WTC11 (cell line): ENCODE data around the gene TMEM52. TPM values are rescaled to one million over a fixed set of nuclear protein-coding genes. Genes with fewer than 3 reads are reported as not detected.

Experiments
- ATAC-seq: fragments of 200-7000 bp; cut with Tn5 transposase; 2 replicates; pipeline ENCODE4 v1.10.0; 2021; ENCODE audit warnings: mild to moderate bottlenecking, moderate library complexity
- CTCF ChIA-PET: fragments of 300-600 bp; sonication (Branson Sonifier 250); formaldehyde crosslinking; loops from one replicate; lab custom pipeline; 2021; ENCODE audit warnings: antibody characterized with exemption; lab: Charles Lee
- POLR2A ChIA-PET: fragments of 350-600 bp; sonication (Branson Sonifier 250); formaldehyde crosslinking; loops from one replicate; lab custom pipeline; 2021; ENCODE audit warnings: antibody characterized with exemption; lab: Charles Lee
- DNase-seq: peaks from one replicate; pipeline ENCODE4 v3.0.0; 2021; ENCODE audit warnings: low spot score
- H3K27ac Mint-ChIP-seq: 2 replicates; pipeline ENCODE4 v1.8.0; 2021; ENCODE audit warnings: mixed read lengths
- H3K27me3 Mint-ChIP-seq: 2 replicates; pipeline ENCODE4 v1.8.0; 2021; ENCODE audit warnings: low read depth, mild to moderate bottlenecking, moderate library complexity, mixed read lengths
- H3K36me3 Mint-ChIP-seq: 2 replicates; pipeline ENCODE4 v1.8.0; 2021; ENCODE audit warnings: mixed read lengths
- H3K4me1 Mint-ChIP-seq: 2 replicates; pipeline ENCODE4 v1.8.0; 2022; ENCODE audit warnings: mixed read lengths
- H3K4me3 Mint-ChIP-seq: 2 replicates; pipeline ENCODE4 v1.8.0; 2021; ENCODE audit warnings: mild to moderate bottlenecking, moderate library complexity, mixed read lengths
- H3K9me3 Mint-ChIP-seq: 2 replicates; pipeline ENCODE4 v1.8.0; 2021; ENCODE audit warnings: mixed read lengths
- ATF1 ChIP-seq: sonication (generic); formaldehyde crosslinking; IDR thresholded peaks from 2 replicates; pipeline ENCODE4 v1.8.1; 2023; ENCODE audit warnings: mild to moderate bottlenecking, moderate library complexity, missing genetic modification reagents
- CREM ChIP-seq: sonication (generic); formaldehyde crosslinking; IDR thresholded peaks from 2 replicates; pipeline ENCODE4 v1.8.1; 2022; ENCODE audit warnings: mild to moderate bottlenecking, missing genetic modification reagents, moderate library complexity
- EMX1 ChIP-seq: fragments of 250-450 bp; sonication (Bioruptor Pico); IDR thresholded peaks from 2 replicates; pipeline ENCODE4 v1.8.0; 2021; ENCODE audit warnings: mild to moderate bottlenecking
- ESRRA ChIP-seq: sonication (generic); formaldehyde crosslinking; IDR thresholded peaks from 2 replicates; pipeline ENCODE4 v1.8.1; 2022; ENCODE audit warnings: mild to moderate bottlenecking, missing genetic modification reagents, borderline replicate concordance
- FOXK1 ChIP-seq: sonication (generic); formaldehyde crosslinking; IDR thresholded peaks from 2 replicates; pipeline ENCODE4 v1.8.0; 2022; ENCODE audit warnings: mild to moderate bottlenecking, moderate library complexity, missing genetic modification reagents
- HMGXB4 ChIP-seq: sonication (generic); formaldehyde crosslinking; IDR thresholded peaks from 2 replicates; pipeline ENCODE4 v1.8.1; 2023; ENCODE audit warnings: mild to moderate bottlenecking, moderate library complexity, missing genetic modification reagents
- KAT7 ChIP-seq: sonication (generic); formaldehyde crosslinking; IDR thresholded peaks from 2 replicates; pipeline ENCODE4 v1.8.1; 2023; ENCODE audit warnings: missing genetic modification reagents, mild to moderate bottlenecking, borderline replicate concordance
- NR2C2 ChIP-seq: sonication (generic); formaldehyde crosslinking; IDR thresholded peaks from 2 replicates; pipeline ENCODE4 v1.8.0; 2022; ENCODE audit warnings: mild to moderate bottlenecking, missing genetic modification reagents
- TEAD1 ChIP-seq: sonication (generic); formaldehyde crosslinking; IDR thresholded peaks from 2 replicates; pipeline ENCODE4 v1.8.0; 2022; ENCODE audit warnings: mild to moderate bottlenecking, missing genetic modification reagents
- TEAD4 ChIP-seq: sonication (generic); formaldehyde crosslinking; IDR thresholded peaks from 2 replicates; pipeline ENCODE4 v1.8.0; 2022; ENCODE audit warnings: mild to moderate bottlenecking, missing genetic modification reagents
- ZMAT4 ChIP-seq: fragments of 250-450 bp; sonication (Bioruptor Pico); IDR thresholded peaks from 2 replicates; pipeline ENCODE4 v1.9.0; 2021; ENCODE audit warnings: mild to moderate bottlenecking
- ZNF317 ChIP-seq: sonication (generic); formaldehyde crosslinking; IDR thresholded peaks from 2 replicates; pipeline ENCODE4 v1.8.1; 2023; ENCODE audit warnings: low read depth, mild to moderate bottlenecking, moderate library complexity, missing genetic modification reagents, borderline replicate concordance
- total RNA-seq: library from RNA; stranded (reverse); gene quantifications from 3 replicates; pipeline ENCODE4 v1.2.3, GENCODE V29; 2021
- TF ChIP-seq, protein P1 (sequence below): sonication (generic); formaldehyde crosslinking; IDR thresholded peaks from 2 replicates; pipeline ENCODE4 v1.8.0; 2023; ENCODE audit warnings: mild to moderate bottlenecking, missing genetic modification reagents
- TF ChIP-seq, protein P2 (sequence below): fragments of 250-450 bp; sonication (Bioruptor Pico); conservative IDR thresholded peaks from 2 replicates; pipeline ENCODE4 v1.9.0; 2021; ENCODE audit warnings: mild to moderate bottlenecking
- TF ChIP-seq, protein P3 (sequence below): fragments of 250-450 bp; sonication (Bioruptor Pico); IDR thresholded peaks from 2 replicates; pipeline ENCODE4 v1.9.0; 2021; ENCODE audit warnings: moderate library complexity, mild to moderate bottlenecking, inconsistent platforms, borderline replicate concordance
- TF ChIP-seq, protein P4 (sequence below): sonication (generic); formaldehyde crosslinking; IDR thresholded peaks from 2 replicates; pipeline ENCODE4 v1.8.0; 2022; ENCODE audit warnings: mild to moderate bottlenecking, missing genetic modification reagents
- TF ChIP-seq, protein P5 (sequence below): sonication (generic); formaldehyde crosslinking; IDR thresholded peaks from 2 replicates; pipeline ENCODE4 v1.8.1; 2023; ENCODE audit warnings: mild to moderate bottlenecking, missing genetic modification reagents, moderate library complexity
- TF ChIP-seq, protein P6 (sequence below): sonication (generic); formaldehyde crosslinking; IDR thresholded peaks from 2 replicates; pipeline ENCODE4 v1.8.0; 2022; ENCODE audit warnings: missing genetic modification reagents

TMEM52 gene
- total RNA-seq, 1 experiment from 2014 or later, result 21.9 TPM

DNA sequence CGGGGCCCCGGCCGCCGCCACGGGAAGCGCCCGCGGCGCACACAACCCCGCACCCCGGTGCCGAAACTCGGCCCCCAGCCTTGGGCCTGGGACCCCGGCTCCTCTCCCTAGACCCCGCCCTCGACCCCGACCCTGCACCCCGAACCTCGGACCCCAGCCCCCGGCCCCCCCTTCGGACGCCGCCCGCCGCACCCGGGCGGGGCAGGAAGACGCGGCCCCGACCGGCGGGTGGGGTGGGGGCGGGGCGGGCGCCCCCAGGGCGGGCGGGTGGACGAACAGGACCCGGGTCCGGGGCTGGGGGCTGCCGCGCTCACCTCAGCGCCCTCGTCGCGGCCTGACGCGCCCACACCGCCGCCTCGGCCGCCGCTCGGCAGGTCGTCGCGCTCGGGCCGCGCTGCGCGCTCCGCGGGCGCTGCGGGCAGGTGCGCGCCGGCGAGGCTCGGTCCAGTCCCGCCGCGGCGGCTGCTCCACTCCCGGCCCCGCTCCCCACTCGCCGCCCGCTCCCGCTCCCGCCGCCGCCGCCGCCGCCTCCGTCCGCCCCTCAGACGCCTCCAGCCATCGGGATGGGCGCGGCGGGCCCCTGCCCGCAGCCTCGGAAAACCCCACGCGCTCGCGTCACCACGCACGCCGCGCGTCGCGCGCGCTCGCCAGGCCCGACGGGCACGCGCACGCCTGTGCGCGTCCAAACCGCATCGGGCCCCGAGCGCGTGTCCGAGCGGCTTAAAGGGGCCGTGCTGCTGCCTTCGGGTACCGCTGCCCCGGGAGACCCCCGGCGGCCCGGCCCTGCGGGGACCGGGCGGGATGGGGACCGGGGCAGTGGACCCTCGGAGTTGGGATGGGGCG, 28.4 kb downstream of the TMEM52 start, which contains the start of gene GNB1 (continued):
- TF ChIP-seq TEAD4 (CRISPR knock-in tag), result no peak
- peak; percentile 84 for TF ChIP-seq CREM (CRISPR knock-in tag)
- TF ChIP-seq FOXK1 (CRISPR knock-in tag), result peak; percentile 56; the same call in 1 of the 2 replicates
- TF ChIP-seq EMX1 (CRISPR knock-in tag), result no peak
- no peak for TF ChIP-seq NR2C2 (CRISPR knock-in tag)
- TF ChIP-seq TEAD1 (CRISPR knock-in tag), result no peak
- TF ChIP-seq, protein P1, sequence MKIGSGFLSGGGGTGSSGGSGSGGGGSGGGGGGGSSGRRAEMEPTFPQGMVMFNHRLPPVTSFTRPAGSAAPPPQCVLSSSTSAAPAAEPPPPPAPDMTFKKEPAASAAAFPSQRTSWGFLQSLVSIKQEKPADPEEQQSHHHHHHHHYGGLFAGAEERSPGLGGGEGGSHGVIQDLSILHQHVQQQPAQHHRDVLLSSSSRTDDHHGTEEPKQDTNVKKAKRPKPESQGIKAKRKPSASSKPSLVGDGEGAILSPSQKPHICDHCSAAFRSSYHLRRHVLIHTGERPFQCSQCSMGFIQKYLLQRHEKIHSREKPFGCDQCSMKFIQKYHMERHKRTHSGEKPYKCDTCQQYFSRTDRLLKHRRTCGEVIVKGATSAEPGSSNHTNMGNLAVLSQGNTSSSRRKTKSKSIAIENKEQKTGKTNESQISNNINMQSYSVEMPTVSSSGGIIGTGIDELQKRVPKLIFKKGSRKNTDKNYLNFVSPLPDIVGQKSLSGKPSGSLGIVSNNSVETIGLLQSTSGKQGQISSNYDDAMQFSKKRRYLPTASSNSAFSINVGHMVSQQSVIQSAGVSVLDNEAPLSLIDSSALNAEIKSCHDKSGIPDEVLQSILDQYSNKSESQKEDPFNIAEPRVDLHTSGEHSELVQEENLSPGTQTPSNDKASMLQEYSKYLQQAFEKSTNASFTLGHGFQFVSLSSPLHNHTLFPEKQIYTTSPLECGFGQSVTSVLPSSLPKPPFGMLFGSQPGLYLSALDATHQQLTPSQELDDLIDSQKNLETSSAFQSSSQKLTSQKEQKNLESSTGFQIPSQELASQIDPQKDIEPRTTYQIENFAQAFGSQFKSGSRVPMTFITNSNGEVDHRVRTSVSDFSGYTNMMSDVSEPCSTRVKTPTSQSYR (CRISPR knock-in tag), result no peak
- TF ChIP-seq, protein P2, sequence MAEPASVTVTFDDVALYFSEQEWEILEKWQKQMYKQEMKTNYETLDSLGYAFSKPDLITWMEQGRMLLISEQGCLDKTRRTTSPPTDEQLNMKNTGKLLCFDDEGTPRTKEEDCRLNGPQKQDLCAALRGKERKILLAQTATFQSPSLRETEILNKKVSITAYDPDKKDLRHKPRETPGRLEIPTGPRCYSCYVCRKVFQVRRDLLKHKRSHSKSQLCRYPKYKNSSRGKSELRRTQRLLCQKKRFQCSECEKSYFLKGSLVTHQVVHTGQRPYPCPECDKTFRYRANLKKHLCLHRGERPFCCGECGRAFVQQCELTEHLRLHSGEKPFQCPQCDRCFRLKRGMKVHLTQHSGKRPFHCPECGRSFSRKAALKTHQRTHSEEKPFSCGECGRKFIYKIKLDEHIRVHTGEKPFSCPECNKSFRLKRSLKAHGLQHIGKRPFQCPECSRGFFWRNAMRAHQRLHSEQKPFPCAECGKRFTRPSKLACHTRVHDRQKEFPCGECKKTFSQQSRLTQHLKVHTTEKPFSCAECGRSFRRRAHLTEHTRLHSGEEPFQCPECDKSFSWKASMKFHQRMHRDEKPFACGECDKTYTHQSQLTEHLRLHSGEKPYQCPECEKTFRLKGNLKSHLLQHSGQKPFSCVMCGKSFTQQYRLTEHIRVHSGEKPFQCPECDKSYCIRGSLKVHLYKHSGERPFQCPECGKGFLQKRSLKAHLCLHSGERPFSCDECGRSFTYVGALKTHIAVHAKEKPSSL (CRISPR knock-in tag), result no peak
- TF ChIP-seq, protein P3, sequence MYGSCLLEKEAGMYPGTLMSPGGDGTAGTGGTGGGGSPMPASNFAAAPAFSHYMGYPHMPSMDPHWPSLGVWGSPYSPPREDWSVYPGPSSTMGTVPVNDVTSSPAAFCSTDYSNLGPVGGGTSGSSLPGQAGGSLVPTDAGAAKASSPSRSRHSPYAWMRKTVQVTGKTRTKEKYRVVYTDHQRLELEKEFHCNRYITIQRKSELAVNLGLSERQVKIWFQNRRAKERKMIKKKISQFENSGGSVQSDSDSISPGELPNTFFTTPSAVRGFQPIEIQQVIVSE (CRISPR knock-in tag), result no peak
- TF ChIP-seq, protein P4, sequence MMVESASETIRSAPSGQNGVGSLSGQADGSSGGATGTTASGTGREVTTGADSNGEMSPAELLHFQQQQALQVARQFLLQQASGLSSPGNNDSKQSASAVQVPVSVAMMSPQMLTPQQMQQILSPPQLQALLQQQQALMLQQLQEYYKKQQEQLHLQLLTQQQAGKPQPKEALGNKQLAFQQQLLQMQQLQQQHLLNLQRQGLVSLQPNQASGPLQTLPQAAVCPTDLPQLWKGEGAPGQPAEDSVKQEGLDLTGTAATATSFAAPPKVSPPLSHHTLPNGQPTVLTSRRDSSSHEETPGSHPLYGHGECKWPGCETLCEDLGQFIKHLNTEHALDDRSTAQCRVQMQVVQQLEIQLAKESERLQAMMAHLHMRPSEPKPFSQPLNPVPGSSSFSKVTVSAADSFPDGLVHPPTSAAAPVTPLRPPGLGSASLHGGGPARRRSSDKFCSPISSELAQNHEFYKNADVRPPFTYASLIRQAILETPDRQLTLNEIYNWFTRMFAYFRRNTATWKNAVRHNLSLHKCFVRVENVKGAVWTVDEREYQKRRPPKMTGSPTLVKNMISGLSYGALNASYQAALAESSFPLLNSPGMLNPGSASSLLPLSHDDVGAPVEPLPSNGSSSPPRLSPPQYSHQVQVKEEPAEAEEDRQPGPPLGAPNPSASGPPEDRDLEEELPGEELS (CRISPR knock-in tag), result peak; percentile 83
- TF ChIP-seq, protein P5, sequence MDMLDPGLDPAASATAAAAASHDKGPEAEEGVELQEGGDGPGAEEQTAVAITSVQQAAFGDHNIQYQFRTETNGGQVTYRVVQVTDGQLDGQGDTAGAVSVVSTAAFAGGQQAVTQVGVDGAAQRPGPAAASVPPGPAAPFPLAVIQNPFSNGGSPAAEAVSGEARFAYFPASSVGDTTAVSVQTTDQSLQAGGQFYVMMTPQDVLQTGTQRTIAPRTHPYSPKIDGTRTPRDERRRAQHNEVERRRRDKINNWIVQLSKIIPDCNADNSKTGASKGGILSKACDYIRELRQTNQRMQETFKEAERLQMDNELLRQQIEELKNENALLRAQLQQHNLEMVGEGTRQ, result 0 out of 2 replicates have a peak, but pooled peaks have one; percentile 34
- TF ChIP-seq ZMAT4, result no peak
- no peak for TF ChIP-seq ATF1 (CRISPR knock-in tag)

GRCh38 chr1:1889847-1890505, 29.1 kb downstream of the TMEM52 start:
- peaks cover 46% of the 10 kb centered on the region for H3K4me1 Mint-ChIP-seq
- POLR2A ChIA-PET, result no interaction called here
- peaks cover 4% of the 10 kb centered on the region; the same call in 1 of the 2 replicates for H3K9me3 Mint-ChIP-seq
- ATAC-seq, result peak; percentile 3; the same call in 1 of the 2 replicates
- H3K27me3 Mint-ChIP-seq, result no peaks in the 10 kb centered on the region; the same call in 1 of the 2 replicates
- H3K4me3 Mint-ChIP-seq, result peak overlapping the region; percentile 81
- peaks cover 8% of the 10 kb centered on the region for H3K36me3 Mint-ChIP-seq
- no peak overlapping the region for H3K27ac Mint-ChIP-seq
- CTCF ChIA-PET, result interaction anchor here (1.0 to 1.1 kb wide), 2 partner anchors 19 to 155 kb away, joined by 3 read pairs; no protein-coding TSS in a partner anchor
- no peak for DNase-seq
- peak; percentile 89 for TF ChIP-seq HMGXB4
- no peak for TF ChIP-seq KAT7 (CRISPR knock-in tag)
- TF ChIP-seq, protein P6, sequence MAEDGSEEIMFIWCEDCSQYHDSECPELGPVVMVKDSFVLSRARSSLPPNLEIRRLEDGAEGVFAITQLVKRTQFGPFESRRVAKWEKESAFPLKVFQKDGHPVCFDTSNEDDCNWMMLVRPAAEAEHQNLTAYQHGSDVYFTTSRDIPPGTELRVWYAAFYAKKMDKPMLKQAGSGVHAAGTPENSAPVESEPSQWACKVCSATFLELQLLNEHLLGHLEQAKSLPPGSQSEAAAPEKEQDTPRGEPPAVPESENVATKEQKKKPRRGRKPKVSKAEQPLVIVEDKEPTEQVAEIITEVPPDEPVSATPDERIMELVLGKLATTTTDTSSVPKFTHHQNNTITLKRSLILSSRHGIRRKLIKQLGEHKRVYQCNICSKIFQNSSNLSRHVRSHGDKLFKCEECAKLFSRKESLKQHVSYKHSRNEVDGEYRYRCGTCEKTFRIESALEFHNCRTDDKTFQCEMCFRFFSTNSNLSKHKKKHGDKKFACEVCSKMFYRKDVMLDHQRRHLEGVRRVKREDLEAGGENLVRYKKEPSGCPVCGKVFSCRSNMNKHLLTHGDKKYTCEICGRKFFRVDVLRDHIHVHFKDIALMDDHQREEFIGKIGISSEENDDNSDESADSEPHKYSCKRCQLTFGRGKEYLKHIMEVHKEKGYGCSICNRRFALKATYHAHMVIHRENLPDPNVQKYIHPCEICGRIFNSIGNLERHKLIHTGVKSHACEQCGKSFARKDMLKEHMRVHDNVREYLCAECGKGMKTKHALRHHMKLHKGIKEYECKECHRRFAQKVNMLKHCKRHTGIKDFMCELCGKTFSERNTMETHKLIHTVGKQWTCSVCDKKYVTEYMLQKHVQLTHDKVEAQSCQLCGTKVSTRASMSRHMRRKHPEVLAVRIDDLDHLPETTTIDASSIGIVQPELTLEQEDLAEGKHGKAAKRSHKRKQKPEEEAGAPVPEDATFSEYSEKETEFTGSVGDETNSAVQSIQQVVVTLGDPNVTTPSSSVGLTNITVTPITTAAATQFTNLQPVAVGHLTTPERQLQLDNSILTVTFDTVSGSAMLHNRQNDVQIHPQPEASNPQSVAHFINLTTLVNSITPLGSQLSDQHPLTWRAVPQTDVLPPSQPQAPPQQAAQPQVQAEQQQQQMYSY, result no peak
- TF ChIP-seq ZNF317 (CRISPR knock-in tag), result 0 out of 2 replicates have a peak, but pooled peaks have one; percentile 7
- peak; percentile 39; the same call in 1 of the 2 replicates for TF ChIP-seq ESRRA (CRISPR knock-in tag)
